Ovary (tissue), 9 donors: ENCODE results near the gene LRRC9. TPM values are rescaled to one million over a fixed set of nuclear protein-coding genes. Genes with fewer than 3 reads are reported as not detected.

ENCODE experiments used
- DNase-seq, 5 donors: peaks; one replicate each; pipeline ENCODE4 v3.0.0-alpha.2; 2019 to 2020
- H3K27ac ChIP-seq, 2 donors: fragments of 200-600 bp; one replicate each; pipeline versions ENCODE4 v1.5.1 to v1.8.0; 2019 to 2022
- H3K27me3 ChIP-seq: fragments of 200-600 bp; one replicate; pipeline ENCODE4 v1.8.0; 2022
- H3K36me3 ChIP-seq: fragments of 200-600 bp; sonication (generic); one replicate; pipeline ENCODE4 v1.5.1; 2019
- H3K4me1 ChIP-seq: one replicate; pipeline ENCODE4 v1.8.1; 2013; ENCODE audit warnings: mild to moderate bottlenecking, moderate library complexity; ENCODE audit not compliant: insufficient read depth
- H3K4me3 ChIP-seq: fragments of 200-600 bp; sonication (generic); one replicate; pipeline ENCODE4 v1.5.1; 2017
- H3K9me3 ChIP-seq, 2 donors: fragments of 200-600 bp in 1 of 2; sonication (generic) in 1 of 2; one replicate each; pipeline versions ENCODE4 v1.5.1 to v1.8.1; 2013 to 2019; ENCODE audit warnings: mild to moderate bottlenecking in 1 of 2, moderate library complexity in 1 of 2
- CTCF ChIP-seq, 3 donors: fragments of 450-650 bp in 2 of 3; fragments of 200-600 bp in 1 of 3; IDR thresholded peaks; one replicate each; pipeline versions ENCODE4 v1.5.1 to v1.8.0; 2016 to 2022; ENCODE audit warnings: antibody characterized with exemption in 3 of 3, mild to moderate bottlenecking in 1 of 3
- EP300 ChIP-seq: sonication (generic); formaldehyde crosslinking; IDR thresholded peaks from one replicate; pipeline ENCODE4 v1.6.1; 2017; ENCODE audit warnings: antibody characterized with exemption
- POLR2A ChIP-seq: fragments of 450-650 bp; IDR thresholded peaks from one replicate; pipeline ENCODE4 v1.6.1; 2017; ENCODE audit warnings: antibody characterized with exemption, mild to moderate bottlenecking, moderate library complexity
- WGBS, 3 donors: extraction: QIAGEN DNeasy Blood & Tissue Kit in 1 of 3; methylation state at CpG; one replicate each; pipeline versions ENCODE4 v1.1.5 to v1.1.7; 2013 to 2017; 5-methylcytosine and 5-hydroxymethylcytosine counted together
- intact Hi-C, 4 donors: fragments of 100-400 bp; cut with DNase I; formaldehyde crosslinking; loops; one replicate each; pipeline versions ENCODE4 v1.11.0 to v1.15.1; 2022 to 2023
- polyA plus RNA-seq, 2 donors: library from polyadenylated mRNA; stranded (reverse); fragments of 200-250 nt in 1 of 2; fragments of 350-450 nt in 1 of 2; fragmentation: Illumina TruSeq in 1 of 2; extraction: RNeasy Lipid Tissue Mini Kit (QIAGEN cat#74804) in 1 of 2; gene quantifications; one replicate each; pipeline ENCODE4 v1.2.3, GENCODE V29; 2013 to 2014
- total RNA-seq, 7 donors: library from RNA; depleted of rRNA in 2 of 7; stranded (reverse); fragments of >200 nt in 2 of 7; fragmentation: NEBNext Ultra II Directional in 3 of 7; extraction: Animal tissue kit (Norgen Biotek cat#: 25700) in 3 of 7; gene quantifications; one replicate each; pipeline versions ENCODE4 v1.1.0 to v1.2.4, GENCODE V29; 2016 to 2023
- donor health status: DM: no; HTN: no; CAD: no; lungs with moderate emphysema.
- donor health status: DM: no; HTN: no; CAD: no.
- donor health status: Bipolar disorder and iron deficiency.
- donor health status: DM: yes; HTN: yes; CAD: no.
- donor health status: DM: no; HTN: no; CAD: no.
- donor health status: DM: yes; HTN: yes; CAD: no.

The LRRC9 gene
- total and polyA plus RNA-seq, 9 donors = 0.15 to 0.62 (median 0.57) TPM; not detected in 6

- H3K9me3 ChIP-seq = no peaks in the 10 kb centered on the region
- no peaks in the 10 kb centered on the region for H3K4me1 ChIP-seq
- intact Hi-C loops = no loop called here
- no peak overlapping the region for H3K4me3 ChIP-seq
- no peaks in the 10 kb centered on the region for H3K27me3 ChIP-seq
- TF ChIP-seq CTCF (IDR thresholded peaks at IDR 0.05) (no peak), EP300 (no peak)
- H3K36me3 ChIP-seq = no peaks in the 10 kb centered on the region
- no peak overlapping the region for H3K27ac ChIP-seq
- DNase-seq = no peak
Measured at GRCh38 chr14:59983048-59983447, 63.1 kb downstream of the LRRC9 start.

DNA sequence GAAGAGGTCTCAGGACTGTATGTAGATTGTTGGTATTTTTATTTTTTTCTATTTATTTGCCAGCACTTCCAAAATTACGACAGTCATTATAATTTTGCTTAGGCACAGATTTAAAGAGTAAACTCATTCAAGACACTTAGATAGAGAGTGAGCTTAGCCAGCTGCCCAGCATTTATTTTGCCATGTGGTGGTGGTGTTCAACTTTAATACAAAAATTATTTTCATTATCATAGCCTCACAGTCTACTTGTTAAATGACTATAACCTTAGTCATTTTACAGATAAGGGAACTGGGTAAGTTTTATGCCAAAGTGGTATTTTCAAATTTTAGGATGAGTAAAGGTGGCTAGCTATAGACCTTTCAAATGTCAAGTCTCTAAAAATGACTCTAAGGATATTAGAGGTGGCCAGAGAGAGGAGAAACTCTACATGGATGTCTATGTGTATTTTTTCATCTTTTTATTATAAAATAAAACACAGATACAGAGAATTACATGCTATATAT, 66.7 kb downstream of the LRRC9 start:
- Histone ChIP-seq H3K27me3 (no peaks in the 10 kb centered on the region), H3K4me1 (no peaks in the 10 kb centered on the region), H3K4me3 (no peak overlapping the region), H3K27ac (no peak overlapping the region), H3K36me3 (no peaks in the 10 kb centered on the region), H3K9me3 (no peaks in the 10 kb centered on the region)
- DNase-seq = no peak
- 30 to 31% (median 31%) methylated on average over 1 of the region's 1 CpG for WGBS, 3 donors
- intact Hi-C loops = no loop called here
- no peak for TF ChIP-seq POLR2A
- TF ChIP-seq EP300 = no peak
- TF ChIP-seq CTCF (IDR thresholded peaks at IDR 0.05) = no peak

DNA sequence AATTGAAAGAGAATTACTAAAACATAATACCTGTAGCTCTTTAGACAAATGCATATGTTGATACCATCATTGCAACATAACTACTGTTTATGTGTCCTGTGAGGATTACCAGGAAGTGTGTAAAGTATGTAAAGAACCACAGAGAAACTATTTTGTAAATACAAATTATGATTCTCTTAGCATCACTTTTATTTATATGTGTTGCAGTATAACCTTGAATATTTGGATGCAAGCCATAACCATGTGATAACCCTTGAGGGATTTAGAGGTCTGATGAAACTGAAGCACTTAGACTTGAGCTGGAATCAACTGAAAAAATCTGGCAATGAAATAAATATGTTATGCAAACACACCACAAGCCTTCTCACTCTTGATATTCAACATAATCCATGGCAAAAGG, 77.5 kb downstream of the LRRC9 start:
- H3K27ac ChIP-seq = no peak overlapping the region
- H3K36me3 ChIP-seq = no peaks in the 10 kb centered on the region
- no peak for TF ChIP-seq EP300
- H3K27me3 ChIP-seq = no peaks in the 10 kb centered on the region
- H3K4me1 ChIP-seq = no peaks in the 10 kb centered on the region
- DNase-seq = no peak
- H3K4me3 ChIP-seq = no peak overlapping the region
- no peaks in the 10 kb centered on the region for H3K9me3 ChIP-seq
- intact Hi-C loops = no loop called here

GRCh38 chr14:59997966-59998365, 78.0 kb downstream of the LRRC9 start:
- H3K27me3 ChIP-seq = no peaks in the 10 kb centered on the region
- TF ChIP-seq EP300 (no peak), CTCF (IDR thresholded peaks at IDR 0.05) (no peak), POLR2A (no peak)
- no peaks in the 10 kb centered on the region for H3K4me1 ChIP-seq
- H3K36me3 ChIP-seq = no peaks in the 10 kb centered on the region
- H3K9me3 ChIP-seq = no peaks in the 10 kb centered on the region
- no peak overlapping the region for H3K27ac ChIP-seq
- intact Hi-C loops = no loop called here
- DNase-seq = no peak
- H3K4me3 ChIP-seq = no peak overlapping the region

DNA sequence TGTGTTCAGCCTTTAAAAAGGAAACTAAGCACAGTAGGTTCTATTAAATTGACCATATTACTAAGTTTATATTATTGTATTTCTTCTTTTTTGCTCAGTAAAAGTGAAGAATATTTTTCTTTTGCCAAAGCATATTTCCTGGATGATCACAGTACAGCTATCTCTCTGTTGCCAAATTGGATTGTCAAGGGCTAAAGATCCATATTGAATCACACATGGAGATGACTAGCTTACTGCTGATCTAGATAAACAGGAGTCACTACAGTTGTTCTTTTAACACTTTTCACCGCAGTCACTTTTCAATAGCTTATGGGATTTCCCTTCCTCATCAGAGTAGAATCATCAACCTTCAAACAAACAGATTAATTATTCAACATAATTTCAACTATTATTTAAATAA, 78.6 kb downstream of the LRRC9 start:
- no peak for DNase-seq
- Histone ChIP-seq H3K4me3 (no peak overlapping the region), H3K27ac (no peak overlapping the region), H3K27me3 (no peaks in the 10 kb centered on the region), H3K9me3 (no peaks in the 10 kb centered on the region), H3K36me3 (no peaks in the 10 kb centered on the region), H3K4me1 (no peaks in the 10 kb centered on the region)
- intact Hi-C loops = no loop called here
- WGBS, 3 donors = 78 to 100% (median 87%) methylated on average over 1 of the region's 1 CpG
- TF ChIP-seq EP300 (no peak), POLR2A (no peak), CTCF (IDR thresholded peaks at IDR 0.05) (no peak)
